H9 (cell line): ENCODE measurements around the gene DLST. TPM values are rescaled to one million over a fixed set of nuclear protein-coding genes. Genes with fewer than 3 reads are reported as not detected.

ENCODE experiments used
- DNase-seq: peaks from one replicate; pipeline ENCODE4 v3.0.0-alpha.2; 2017
- H2AFZ ChIP-seq: one replicate; pipeline ENCODE4 v1.6.1; 2013; ENCODE audit warnings: mild to moderate bottlenecking, low read length, control low read depth, moderate library complexity
- H2AK5ac ChIP-seq: 2 replicates; pipeline ENCODE4 v1.6.1; 2013; ENCODE audit warnings: low read length, control low read depth, mixed read lengths; ENCODE audit not compliant: insufficient read length
- H2BK120ac ChIP-seq: one replicate; pipeline ENCODE4 v1.6.1; 2013; ENCODE audit warnings: low read depth, mild to moderate bottlenecking, low read length, control low read depth, inconsistent platforms; ENCODE audit not compliant: poor library complexity, severe bottlenecking
- H2BK12ac ChIP-seq: 2 replicates; pipeline ENCODE4 v1.6.1; 2013; ENCODE audit warnings: low read length, control low read depth, mixed read lengths, low read depth; ENCODE audit not compliant: insufficient read length
- H2BK15ac ChIP-seq: 2 replicates; pipeline ENCODE4 v1.6.1; 2013; ENCODE audit warnings: low read depth, low read length, control low read depth
- H2BK20ac ChIP-seq: one replicate; pipeline ENCODE4 v1.6.1; 2013; ENCODE audit warnings: low read depth, mild to moderate bottlenecking, low read length, control low read depth, inconsistent platforms; ENCODE audit not compliant: poor library complexity, severe bottlenecking
- H2BK5ac ChIP-seq: 2 replicates; pipeline ENCODE4 v1.6.1; 2013; ENCODE audit warnings: low read length, control low read depth, mixed read lengths; ENCODE audit not compliant: insufficient read length
- H3K14ac ChIP-seq: 2 replicates; pipeline ENCODE4 v1.6.1; 2013; ENCODE audit warnings: low read length, control low read depth; ENCODE audit not compliant: insufficient read depth
- H3K18ac ChIP-seq: 2 replicates; pipeline ENCODE4 v1.6.1; 2013; ENCODE audit warnings: low read depth, mild to moderate bottlenecking, mixed read lengths, low read length, control low read depth; ENCODE audit not compliant: insufficient read length
- H3K23ac ChIP-seq: 2 replicates; pipeline ENCODE4 v1.6.1; 2013; ENCODE audit warnings: low read length, control low read depth, mixed read lengths, low read depth; ENCODE audit not compliant: insufficient read length
- H3K23me2 ChIP-seq: 2 replicates; pipeline ENCODE4 v1.6.1; 2013; ENCODE audit warnings: low read depth, mild to moderate bottlenecking, mixed read lengths, low read length, control low read depth; ENCODE audit not compliant: insufficient read length, poor library complexity, severe bottlenecking
- H3K27ac ChIP-seq: 2 replicates; pipeline ENCODE4 v1.5.1; 2013; ENCODE audit warnings: low read length, control low read depth, mixed read lengths, low read depth; ENCODE audit not compliant: insufficient read length
- H3K27me3 ChIP-seq: 2 replicates; pipeline ENCODE4 v1.6.1; 2013; ENCODE audit warnings: low read length, control low read depth, inconsistent platforms; ENCODE audit not compliant: insufficient read depth
- H3K4ac ChIP-seq: 2 replicates; pipeline ENCODE4 v1.6.1; 2013; ENCODE audit warnings: low read depth, mild to moderate bottlenecking, control low read depth, inconsistent platforms, low read length, moderate library complexity
- H3K4me1 ChIP-seq: 2 replicates; pipeline ENCODE4 v1.6.1; 2013; ENCODE audit warnings: low read length, control low read depth, inconsistent platforms; ENCODE audit not compliant: insufficient read depth
- H3K4me2 ChIP-seq: 2 replicates; pipeline ENCODE4 v1.6.1; 2013; ENCODE audit warnings: low read length, control low read depth, mixed read lengths; ENCODE audit not compliant: insufficient read length, insufficient read depth
- H3K56ac ChIP-seq: 2 replicates; pipeline ENCODE4 v1.6.1; 2013; ENCODE audit warnings: low read depth, mild to moderate bottlenecking, mixed read lengths, low read length, control low read depth; ENCODE audit not compliant: insufficient read length
- H3K79me1 ChIP-seq: 2 replicates; pipeline ENCODE4 v1.6.1; 2013; ENCODE audit warnings: low read depth, mild to moderate bottlenecking, moderate library complexity, low read length, control low read depth, inconsistent platforms; ENCODE audit not compliant: insufficient read depth, poor library complexity, severe bottlenecking
- H3K79me2 ChIP-seq: 2 replicates; pipeline ENCODE4 v1.6.1; 2013; ENCODE audit warnings: low read length, control low read depth, inconsistent platforms; ENCODE audit not compliant: insufficient read depth
- H3K9ac ChIP-seq: 2 replicates; pipeline ENCODE4 v1.6.1; 2013; ENCODE audit warnings: low read length, control low read depth, mixed read lengths; ENCODE audit not compliant: insufficient read length; ENCODE audit errors: extremely low read depth
- H3K9me3 ChIP-seq: one replicate; pipeline ENCODE4 v1.6.1; 2013; ENCODE audit warnings: low read depth, low read length, inconsistent platforms; ENCODE audit not compliant: control insufficient read depth
- H3T11ph ChIP-seq: one replicate; pipeline ENCODE4 v1.6.1; 2013; ENCODE audit warnings: mild to moderate bottlenecking, low read length, control low read depth, inconsistent platforms
- H4K20me1 ChIP-seq: one replicate; pipeline ENCODE4 v1.6.1; 2013; ENCODE audit not compliant: control insufficient read depth, insufficient read length, insufficient read depth
- H4K5ac ChIP-seq: 2 replicates; pipeline ENCODE4 v1.6.1; 2013; ENCODE audit warnings: low read depth, mild to moderate bottlenecking, mixed read lengths, low read length, control low read depth; ENCODE audit not compliant: insufficient read length
- H4K8ac ChIP-seq: replicated peaks from 2 replicates; pipeline ENCODE4 v1.6.1; 2013; ENCODE audit warnings: low read length, control low read depth, mixed read lengths, low read depth; ENCODE audit not compliant: insufficient read length
- H4K91ac ChIP-seq: 2 replicates; pipeline ENCODE4 v1.6.1; 2013; ENCODE audit warnings: low read depth, mild to moderate bottlenecking, moderate library complexity, mixed read lengths, low read length, control low read depth; ENCODE audit not compliant: insufficient read length
- H3K27ac Mint-ChIP-seq, 3 experiments: 2 replicates in 2 of 3; 3 replicates in 1 of 3; pipeline ENCODE4 v1.8.0; 2020 to 2021; ENCODE audit warnings: mixed read lengths in 3 of 3, mild to moderate bottlenecking in 1 of 3, moderate library complexity in 1 of 3
- H3K27me3 Mint-ChIP-seq: 2 replicates; pipeline ENCODE4 v1.8.0; 2021; ENCODE audit warnings: low read depth, mild to moderate bottlenecking, moderate library complexity, mixed read lengths
- H3K36me3 Mint-ChIP-seq, 3 experiments: 2 replicates in 2 of 3; 3 replicates in 1 of 3; pipeline ENCODE4 v1.8.0; 2020 to 2021; ENCODE audit warnings: low read depth in 3 of 3, mixed read lengths in 3 of 3; ENCODE audit not compliant: insufficient read depth in 1 of 3
- H3K4me1 Mint-ChIP-seq, 2 experiments: 2 replicates each; pipeline ENCODE4 v1.8.0; 2020; ENCODE audit warnings: mixed read lengths in 2 of 2
- H3K4me3 Mint-ChIP-seq, 2 experiments: 2 replicates in 1 of 2; 3 replicates in 1 of 2; pipeline ENCODE4 v1.8.0; 2020 to 2021; ENCODE audit warnings: mild to moderate bottlenecking in 2 of 2, mixed read lengths in 2 of 2, moderate library complexity in 1 of 2
- H3K9me3 Mint-ChIP-seq, 2 experiments: 2 replicates in 1 of 2; 3 replicates in 1 of 2; pipeline ENCODE4 v1.8.0; 2020; ENCODE audit warnings: mild to moderate bottlenecking in 2 of 2, mixed read lengths in 2 of 2, moderate library complexity in 1 of 2
- CTCF ChIP-seq: fragments of 200-600 bp; sonication (generic); conservative IDR thresholded peaks from 3 replicates; pipeline ENCODE4 v1.8.0; 2021; ENCODE audit warnings: antibody characterized with exemption, mild to moderate bottlenecking
- WGBS: extraction: QIAGEN DNeasy Blood & Tissue Kit; methylation state at CpG from one replicate; pipeline ENCODE4 v1.1.7; 2013; ENCODE audit warnings: missing lambda C conversion rate, low lambda C conversion rate, mixed read lengths; ENCODE audit not compliant: insufficient read length; ENCODE audit errors: extremely low coverage; 5-methylcytosine and 5-hydroxymethylcytosine counted together
- total RNA-seq: library from RNA; stranded (reverse); gene quantifications from 2 replicates; pipeline ENCODE4 v1.2.1, GENCODE V29; 2021

DLST gene
- total RNA-seq, 1 experiment from 2014 or later: 116 TPM

GRCh38 chr14:74952697-74953484, 71.2 kb downstream of the DLST start:
- H3K4me2 ChIP-seq: no peak overlapping the region

More at GRCh38 chr14:74952697-74953484, 71.2 kb downstream of the DLST start:
- H4K20me1 ChIP-seq: no peaks in the 10 kb centered on the region
- no CpG with 5 or more reads among the region's 18 CpGs for WGBS
- Mint-ChIP-seq H3K9me3 (no peaks in the 10 kb centered on the region), H3K27me3 (peaks cover 21% of the 10 kb centered on the region), H3K4me1 (peaks cover 10 to 15% of the 10 kb centered on the region in 2 experiments), H3K4me3 (no peak overlapping the region; a peak in 1 of 5 replicates), H3K27ac (no peak overlapping the region; a peak in 1 of 7 replicates), H3K36me3 (no peaks in the 10 kb centered on the region; a peak in 1 of 7 replicates)
- no peaks in the 10 kb centered on the region for H3K79me1 ChIP-seq
- no peak overlapping the region for H2BK12ac ChIP-seq
- H4K91ac ChIP-seq: no peak overlapping the region
- H2BK20ac ChIP-seq: no peak overlapping the region
- H3K18ac ChIP-seq: no peak overlapping the region
- no peak overlapping the region for H3K14ac ChIP-seq
- H3K9me3 ChIP-seq: no peaks in the 10 kb centered on the region
- no peak overlapping the region for H4K5ac ChIP-seq
- no peak overlapping the region for H2BK5ac ChIP-seq
- no peak overlapping the region for H2BK120ac ChIP-seq
- no peaks in the 10 kb centered on the region for H3K79me2 ChIP-seq
- no peak overlapping the region for H2AK5ac ChIP-seq
- DNase-seq: no peak
- H3K9ac ChIP-seq: no peak overlapping the region
- no peaks in the 10 kb centered on the region; the same call in 1 of the 2 replicates for H3K4me1 ChIP-seq
- no peaks in the 10 kb centered on the region for H3K23me2 ChIP-seq
- no peak overlapping the region for H3K56ac ChIP-seq
- no peak overlapping the region for H4K8ac ChIP-seq
- H2AFZ ChIP-seq: no peak overlapping the region
- H3T11ph ChIP-seq: no peak overlapping the region
- no peak for TF ChIP-seq CTCF
- no peak overlapping the region for H2BK15ac ChIP-seq
- H3K27ac ChIP-seq: no peak overlapping the region
- no peak overlapping the region for H3K4ac ChIP-seq
- no peaks in the 10 kb centered on the region; the same call in 1 of the 2 replicates for H3K27me3 ChIP-seq
- H3K23ac ChIP-seq: no peak overlapping the region

Other genes starting within 250 kb of the DLST start
- 32.2 and 34.2 TPM in 2 replicates for gene AREL1, start 168.8 kb upstream of the DLST start, total RNA-seq
- 85.6 and 87.7 TPM in 2 replicates for gene FCF1, start 168.8 kb upstream of the DLST start, total RNA-seq
- 75.1 and 82.2 TPM in 2 replicates for gene YLPM1, start 118.6 kb upstream of the DLST start, total RNA-seq
- not detected in 2 replicates for gene PROX2, start 5.8 kb upstream of the DLST start, total RNA-seq
- 13.8 and 18.8 TPM in 2 replicates for gene RPS6KL1, start 41.3 kb downstream of the DLST start, total RNA-seq
- gene PGF, start 73.7 kb downstream of the DLST start, total RNA-seq: 2.3 and 2.8 TPM in 2 replicates
- gene EIF2B2, start 121.0 kb downstream of the DLST start, total RNA-seq: 48.3 and 53.4 TPM in 2 replicates
- 21.0 and 23.0 TPM in 2 replicates for gene MLH3, start 169.6 kb downstream of the DLST start, total RNA-seq
- 15.5 and 18.9 TPM in 2 replicates for gene ACYP1, start 182.1 kb downstream of the DLST start, total RNA-seq
- gene ZC2HC1C, start 187.7 kb downstream of the DLST start, total RNA-seq: 1.4 and 1.5 TPM in 2 replicates
- 56.5 and 61.4 TPM in 2 replicates for gene NEK9, start 245.1 kb downstream of the DLST start, total RNA-seq